Dermis microvascular lymphatic vessel endothelial cell (primary cell): ENCODE data around the gene WDR75. TPM values are rescaled to one million over a fixed set of nuclear protein-coding genes. Genes with fewer than 3 reads are reported as not detected.
"Not testable (repeated sequence)": the region's sequence is repeated elsewhere in the genome, so short reads cannot be mapped to it uniquely, and the experiment has no call there.

Source experiments
- DNase-seq, 2 donors: peaks; one replicate each; pipeline versions ENCODE4 v3.0.0 to v3.0.0-alpha.2; 2010; ENCODE audit warnings: low read depth in 2 of 2
- total RNA-seq: library from RNA; depleted of rRNA; stranded (reverse); fragments of >200 nt; gene quantifications from 2 replicates; pipeline ENCODE4 v1.2.1, GENCODE V29; 2014

WDR75 gene
- total RNA-seq, 1 donor from 2014 or later, result 45.3 TPM

- DNase-seq, result no peak
Observed at GRCh38 chr2:189440644-189440946, 679 bp upstream of the WDR75 start.

GRCh38 chr2:189441709-189442074 is 418 bp downstream of the WDR75 start:
- DNase-seq, result no peak

- no peak for DNase-seq
Observed at GRCh38 chr2:189442468-189442867, 1.2 kb downstream of the WDR75 start.

- DNase-seq, result no peak
Observed at GRCh38 chr2:189444322-189444721, 3.0 kb downstream of the WDR75 start.

GRCh38 chr2:189446780-189447179 is 5.5 kb downstream of the WDR75 start:
- DNase-seq, result no peak

- DNase-seq, result no peak
Observed at GRCh38 chr2:189454009-189454408, 12.7 kb downstream of the WDR75 start.

- DNase-seq, result no peak
Observed at GRCh38 chr2:189465076-189465475, 23.8 kb downstream of the WDR75 start.

GRCh38 chr2:189465478-189465877 is 24.2 kb downstream of the WDR75 start:
- DNase-seq, result no peak

GRCh38 chr2:189466046-189466445 is 24.8 kb downstream of the WDR75 start:
- no peak for DNase-seq

- DNase-seq, result peak; percentile 54 to 68
Observed at GRCh38 chr2:189466656-189467055, 25.4 kb downstream of the WDR75 start.

GRCh38 chr2:189467160-189467559 is 25.9 kb downstream of the WDR75 start:
- DNase-seq, result no peak

GRCh38 chr2:189467593-189467992 is 26.3 kb downstream of the WDR75 start:
- no peak for DNase-seq

GRCh38 chr2:189474526-189474925 is 33.3 kb downstream of the WDR75 start:
- DNase-seq, result no peak

- no peak for DNase-seq
Observed at GRCh38 chr2:189477756-189478155, 36.5 kb downstream of the WDR75 start.

GRCh38 chr2:189478289-189478688 is 37.0 kb downstream of the WDR75 start:
- not testable (repeated sequence) for DNase-seq

- no peak for DNase-seq
Observed at GRCh38 chr2:189481071-189481470, 39.8 kb downstream of the WDR75 start.

- no peak for DNase-seq
Observed at GRCh38 chr2:189483571-189483970, 42.3 kb downstream of the WDR75 start.

- no peak for DNase-seq
Observed at GRCh38 chr2:189483980-189484740, 42.9 kb downstream of the WDR75 start.

GRCh38 chr2:189485146-189485545 is 43.9 kb downstream of the WDR75 start:
- no peak for DNase-seq

GRCh38 chr2:189486237-189486770 is 45.0 kb downstream of the WDR75 start:
- no peak for DNase-seq

- DNase-seq, result no peak
Observed at GRCh38 chr2:189487283-189488007, 46.2 kb downstream of the WDR75 start.

- DNase-seq, result no peak
Observed at GRCh38 chr2:189488008-189488310, 46.7 kb downstream of the WDR75 start.

- no peak for DNase-seq
Observed at GRCh38 chr2:189492451-189492850, 51.2 kb downstream of the WDR75 start.
